ENCODE measurements around the gene GLT1D1.

The GLT1D1 gene

DNA sequence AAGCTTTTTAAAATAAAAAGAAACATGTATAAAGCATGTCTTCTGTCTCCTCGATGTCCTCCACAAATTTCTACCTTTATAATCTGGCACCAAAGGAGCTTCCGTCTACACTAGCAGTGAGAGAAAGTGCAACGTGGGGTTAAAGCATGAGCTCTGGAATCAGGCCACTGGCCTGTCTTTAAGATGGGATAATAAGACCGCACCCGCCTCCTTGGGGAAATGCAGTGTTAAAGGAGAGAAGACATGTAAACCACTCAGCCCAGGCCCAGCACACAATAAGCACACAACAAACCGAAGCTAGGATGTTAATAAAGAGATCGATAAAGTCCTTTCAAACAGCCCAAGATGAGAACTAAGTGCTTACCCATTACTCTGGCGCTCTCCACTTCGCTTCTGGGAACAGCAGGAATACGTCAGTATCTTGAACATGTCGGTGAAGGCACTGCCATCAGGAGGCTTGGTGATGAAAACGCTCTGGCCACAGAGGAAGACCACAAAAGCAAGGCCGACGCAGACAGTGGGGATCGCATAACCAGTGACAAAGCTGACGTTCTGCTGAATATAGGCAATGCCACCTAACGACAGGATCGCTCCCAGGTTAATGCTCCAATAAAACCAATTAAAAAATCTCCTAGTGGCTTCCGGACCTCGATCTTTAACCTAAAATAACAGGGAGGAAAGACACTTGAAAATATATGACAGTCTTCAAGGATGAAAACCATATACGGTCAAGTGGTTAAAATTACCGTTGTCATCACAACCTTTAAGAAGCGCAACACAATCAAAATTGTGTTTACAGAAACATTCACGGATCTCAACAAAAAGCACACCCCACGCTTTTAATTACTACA, 38.6 kb upstream of the GLT1D1 start:
- Histone ChIP-seq H3K4me3 (ENCODE audit: low read length) (no peak overlapping the region), H3K27me3 (ENCODE audit: insufficient read depth, low read length) (no peaks in the 10 kb centered on the region), H3K9me3 (ENCODE audit: insufficient read depth, low read depth, low read length) (no peaks in the 10 kb centered on the region), H3K4me1 (ENCODE audit: insufficient read depth, low read length) (peaks cover 19% of the 10 kb centered on the region), H3K9ac (ENCODE audit: low read depth, low read length) (no peak overlapping the region), H3K27ac (ENCODE audit: low read length) (no peak overlapping the region), H3K36me3 (ENCODE audit: insufficient read depth, low read depth, low read length) (peaks cover 42% of the 10 kb centered on the region)

DNA sequence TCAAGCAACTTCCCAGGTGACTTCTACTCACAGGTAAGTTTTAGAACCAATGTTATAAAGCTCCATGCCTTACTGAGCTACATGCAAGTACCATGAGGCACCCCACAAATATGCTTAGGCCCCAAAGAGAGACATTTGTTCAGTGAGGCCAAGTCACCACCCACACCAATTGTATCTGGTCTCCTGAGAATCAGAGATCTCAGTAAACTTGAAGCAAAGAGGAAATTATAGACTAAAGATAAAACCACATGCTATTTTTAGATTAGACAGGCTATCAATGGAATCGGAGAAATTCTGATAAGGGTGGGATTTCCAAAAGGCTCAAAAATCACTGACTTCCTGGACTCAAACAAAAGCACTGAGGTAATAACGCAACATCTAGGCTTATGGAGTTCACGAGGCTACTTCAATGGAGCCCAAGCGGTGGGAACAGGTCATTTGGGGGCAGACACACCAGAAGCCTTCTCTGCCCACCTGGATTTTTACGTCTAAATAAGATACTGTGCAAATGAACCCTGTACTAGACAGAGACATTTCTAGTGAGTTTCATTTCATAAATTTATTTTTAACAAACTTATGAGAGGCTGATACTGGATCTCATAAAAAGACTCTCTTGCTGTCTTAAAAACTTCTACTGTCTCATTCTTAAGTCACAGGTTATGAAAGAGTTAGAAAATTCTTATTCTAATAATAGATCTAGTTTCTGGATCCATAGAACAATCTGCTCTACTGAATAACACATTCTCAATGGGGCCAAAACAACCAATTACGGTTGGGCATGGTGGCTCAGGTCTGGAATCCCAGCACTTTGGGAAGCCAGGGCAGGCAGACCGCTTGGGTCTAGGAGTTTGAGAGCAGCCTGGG, 37.3 kb upstream of the GLT1D1 start:
- no peak overlapping the region for H3K27ac ChIP-seq (ENCODE audit: low read length)
- peaks cover 43% of the 10 kb centered on the region for H3K36me3 ChIP-seq (ENCODE audit: insufficient read depth, low read depth, low read length)
- H3K9me3 ChIP-seq (ENCODE audit: insufficient read depth, low read depth, low read length): no peaks in the 10 kb centered on the region
- H3K4me1 ChIP-seq (ENCODE audit: insufficient read depth, low read length): peaks cover 30% of the 10 kb centered on the region
- no peaks in the 10 kb centered on the region for H3K27me3 ChIP-seq (ENCODE audit: insufficient read depth, low read length)
- H3K9ac ChIP-seq (ENCODE audit: low read depth, low read length): no peak overlapping the region
- no peak overlapping the region for H3K4me3 ChIP-seq (ENCODE audit: low read length)

DNA sequence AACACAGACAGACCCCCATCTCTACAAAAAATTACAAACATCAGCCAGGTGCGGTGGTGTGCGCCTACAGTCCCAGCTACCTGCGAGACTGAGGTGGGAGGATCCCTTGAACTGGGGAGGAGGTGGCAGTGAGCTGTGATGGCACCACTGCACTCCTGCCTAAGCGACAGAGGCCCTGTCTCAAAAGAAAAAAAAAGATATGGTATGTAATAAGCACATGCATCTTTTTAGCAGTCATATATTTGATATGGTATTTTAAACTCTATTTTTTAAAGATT, 36.7 kb upstream of the GLT1D1 start:
- Histone ChIP-seq H3K4me1 (ENCODE audit: insufficient read depth, low read length) (peaks cover 30% of the 10 kb centered on the region), H3K9me3 (ENCODE audit: insufficient read depth, low read depth, low read length) (no peaks in the 10 kb centered on the region), H3K36me3 (ENCODE audit: insufficient read depth, low read depth, low read length) (peaks cover 47% of the 10 kb centered on the region), H3K27ac (ENCODE audit: low read length) (no peak overlapping the region), H3K9ac (ENCODE audit: low read depth, low read length) (no peak overlapping the region), H3K4me3 (ENCODE audit: low read length) (no peak overlapping the region), H3K27me3 (ENCODE audit: insufficient read depth, low read length) (no peaks in the 10 kb centered on the region)

GRCh38 chr12:128817111-128818015, 35.9 kb upstream of the GLT1D1 start:
- Histone ChIP-seq H3K36me3 (ENCODE audit: insufficient read depth, low read depth, low read length) (peaks cover 42% of the 10 kb centered on the region), H3K9me3 (ENCODE audit: insufficient read depth, low read depth, low read length) (no peaks in the 10 kb centered on the region), H3K4me3 (ENCODE audit: low read length) (no peak overlapping the region), H3K4me1 (ENCODE audit: insufficient read depth, low read length) (peaks cover 28% of the 10 kb centered on the region), H3K27me3 (ENCODE audit: insufficient read depth, low read length) (no peaks in the 10 kb centered on the region), H3K9ac (ENCODE audit: low read depth, low read length) (peak overlapping the region; percentile 2; the same call in 1 of the 2 replicates), H3K27ac (ENCODE audit: low read length) (no peak overlapping the region)

DNA sequence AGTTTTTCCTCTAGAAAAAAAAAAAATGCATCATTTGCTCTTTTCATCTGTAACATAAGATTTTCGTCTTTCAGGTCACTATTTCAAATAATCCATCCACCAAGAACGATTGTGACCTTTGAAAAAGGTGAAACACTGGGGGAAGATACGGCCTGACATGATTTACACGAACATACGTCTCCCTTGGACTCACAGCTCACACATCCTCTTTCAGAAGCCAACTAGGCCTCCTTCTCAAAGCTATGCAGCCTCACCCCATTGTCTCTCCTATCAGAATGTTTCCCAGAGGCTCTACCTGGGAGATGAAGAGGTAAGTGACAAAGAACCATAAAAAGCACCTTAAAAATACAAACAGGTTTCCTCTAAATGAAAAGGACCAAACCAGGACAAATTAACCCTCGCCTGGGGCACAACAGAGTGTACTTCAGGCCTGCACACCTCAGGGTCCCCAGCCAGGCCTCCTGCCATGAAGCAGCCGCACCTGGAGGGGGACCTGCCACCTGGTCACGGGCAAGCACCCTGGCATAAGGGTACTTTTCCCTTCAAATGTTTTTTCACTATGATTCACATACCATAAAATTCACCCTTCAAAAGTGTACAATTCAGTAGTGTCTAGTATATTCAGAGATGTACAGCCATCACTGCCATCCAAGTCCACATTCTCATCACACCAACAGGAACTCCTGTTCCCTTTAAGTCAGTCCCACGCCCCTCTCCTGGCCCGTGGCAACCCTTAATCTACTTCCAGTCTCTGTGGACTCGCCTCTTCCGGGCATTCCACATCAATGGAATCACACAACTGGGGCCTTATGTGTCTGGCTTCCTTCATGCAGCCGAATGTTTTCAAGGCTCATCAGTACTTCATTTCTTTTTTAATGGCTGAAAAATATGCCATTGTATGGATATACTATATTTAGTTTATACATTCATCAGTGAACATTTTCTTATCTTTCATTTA, 34.9 kb upstream of the GLT1D1 start:
- Histone ChIP-seq H3K9ac (ENCODE audit: low read depth, low read length) (peak overlapping the region; percentile 2; the same call in 1 of the 2 replicates), H3K4me1 (ENCODE audit: insufficient read depth, low read length) (peaks cover 28% of the 10 kb centered on the region), H3K4me3 (ENCODE audit: low read length) (no peak overlapping the region), H3K27me3 (ENCODE audit: insufficient read depth, low read length) (no peaks in the 10 kb centered on the region), H3K36me3 (ENCODE audit: insufficient read depth, low read depth, low read length) (peaks cover 34% of the 10 kb centered on the region), H3K27ac (ENCODE audit: low read length) (no peak overlapping the region), H3K9me3 (ENCODE audit: insufficient read depth, low read depth, low read length) (no peaks in the 10 kb centered on the region)

DNA sequence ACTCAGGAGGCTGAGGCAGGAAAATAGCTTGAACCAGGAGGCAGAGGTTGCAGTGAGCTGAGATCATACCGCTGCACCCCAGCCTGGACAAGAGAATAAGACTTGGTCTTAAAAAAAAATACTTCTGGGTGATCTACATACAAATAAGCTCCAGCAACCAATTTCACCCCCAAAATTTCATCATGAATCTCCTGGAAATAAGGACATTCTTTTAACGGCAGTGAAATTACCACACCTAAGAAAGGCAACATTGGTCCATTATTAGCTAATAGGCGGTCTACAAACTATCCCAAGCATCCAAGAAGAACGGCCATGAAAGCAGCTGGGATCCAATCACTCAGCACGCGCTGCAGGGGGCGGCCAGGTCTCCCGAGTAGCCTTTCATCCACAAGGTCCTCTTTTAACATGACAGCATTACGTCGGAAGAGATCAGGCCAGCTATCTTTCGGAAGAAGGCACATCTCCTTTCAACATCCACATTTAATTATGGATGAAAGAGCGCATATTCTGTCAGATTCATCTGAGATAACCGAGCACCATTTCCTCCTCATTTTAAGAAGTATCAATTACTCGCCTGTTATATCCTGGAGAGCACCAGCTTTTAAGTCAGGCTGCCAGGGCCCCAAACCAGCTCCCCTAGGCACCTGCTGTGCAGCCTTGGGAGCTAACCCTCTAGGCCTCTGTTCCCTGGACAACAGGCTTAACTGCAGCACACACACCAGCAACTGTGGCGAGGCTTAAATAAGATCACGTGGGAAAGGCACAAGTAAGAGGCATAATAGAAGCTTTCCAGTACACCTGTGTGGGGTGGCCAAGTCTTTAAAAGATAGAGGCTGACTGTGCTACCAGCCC, 33.8 kb upstream of the GLT1D1 start:
- Histone ChIP-seq H3K27me3 (ENCODE audit: insufficient read depth, low read length) (no peaks in the 10 kb centered on the region), H3K27ac (ENCODE audit: low read length) (no peak overlapping the region), H3K9me3 (ENCODE audit: insufficient read depth, low read depth, low read length) (no peaks in the 10 kb centered on the region), H3K9ac (ENCODE audit: low read depth, low read length) (no peak overlapping the region), H3K36me3 (ENCODE audit: insufficient read depth, low read depth, low read length) (peaks cover 23% of the 10 kb centered on the region), H3K4me3 (ENCODE audit: low read length) (no peak overlapping the region), H3K4me1 (ENCODE audit: insufficient read depth, low read length) (peaks cover 28% of the 10 kb centered on the region)

DNA sequence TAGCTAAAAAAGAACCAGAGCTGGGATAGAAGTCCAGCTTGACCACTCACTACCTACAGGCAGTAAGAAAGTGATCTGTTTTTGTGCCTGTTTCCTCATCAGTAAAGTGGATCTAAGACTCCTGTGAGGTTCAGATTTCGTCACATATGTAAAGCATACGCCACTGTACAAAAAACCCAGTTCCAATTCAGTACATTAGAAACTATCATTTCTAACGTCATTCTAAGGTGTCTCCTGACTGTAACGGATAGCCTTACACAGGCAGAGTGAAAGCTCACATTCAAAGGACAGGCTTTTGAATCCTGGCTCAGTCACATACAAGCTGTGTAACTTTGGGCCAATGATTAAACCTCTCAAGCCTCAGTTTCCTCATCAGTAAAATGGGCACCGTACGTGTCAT, 33.0 kb upstream of the GLT1D1 start:
- Histone ChIP-seq H3K9me3 (ENCODE audit: insufficient read depth, low read depth, low read length) (no peaks in the 10 kb centered on the region), H3K27me3 (ENCODE audit: insufficient read depth, low read length) (no peaks in the 10 kb centered on the region), H3K4me3 (ENCODE audit: low read length) (no peak overlapping the region), H3K36me3 (ENCODE audit: insufficient read depth, low read depth, low read length) (peaks cover 16% of the 10 kb centered on the region; the same call in 1 of the 2 replicates), H3K4me1 (ENCODE audit: insufficient read depth, low read length) (peaks cover 28% of the 10 kb centered on the region), H3K27ac (ENCODE audit: low read length) (no peak overlapping the region), H3K9ac (ENCODE audit: low read depth, low read length) (no peak overlapping the region)

DNA sequence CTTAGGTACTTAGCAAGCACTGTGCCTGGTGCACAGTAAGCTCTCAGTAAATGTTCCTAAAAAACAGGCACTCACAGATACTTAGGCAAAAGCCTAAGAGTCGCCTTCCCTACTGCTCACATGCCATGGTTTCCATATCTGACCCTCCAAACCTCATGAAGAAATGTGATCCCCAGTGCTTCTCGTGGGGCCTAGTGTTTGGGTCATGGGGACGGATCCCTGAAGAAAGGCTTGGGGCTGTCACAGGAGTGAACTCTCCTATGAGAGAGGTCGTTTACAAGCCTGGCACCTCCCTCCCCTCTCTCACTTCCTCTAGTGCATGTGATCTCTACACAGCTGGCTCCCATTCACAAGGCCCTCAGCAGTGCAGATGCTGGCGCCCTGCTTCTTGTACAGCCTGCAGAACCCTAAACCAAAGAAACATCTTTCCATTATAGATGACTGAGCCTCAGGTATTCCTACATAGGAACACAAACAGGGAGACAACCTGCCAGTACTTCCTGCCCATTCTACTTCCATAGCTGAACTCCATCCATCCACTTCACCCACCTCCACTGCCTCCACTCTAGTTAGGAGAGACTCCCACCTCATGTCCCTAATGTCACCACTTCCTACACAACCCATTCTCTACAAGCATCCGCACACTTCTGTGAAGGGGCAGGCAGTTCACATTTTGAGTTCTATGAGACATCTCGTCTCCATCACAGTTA, 32.4 kb upstream of the GLT1D1 start:
- Histone ChIP-seq H3K4me3 (ENCODE audit: low read length) (no peak overlapping the region), H3K27ac (ENCODE audit: low read length) (no peak overlapping the region), H3K27me3 (ENCODE audit: insufficient read depth, low read length) (no peaks in the 10 kb centered on the region), H3K9ac (ENCODE audit: low read depth, low read length) (no peak overlapping the region), H3K4me1 (ENCODE audit: insufficient read depth, low read length) (peaks cover 28% of the 10 kb centered on the region), H3K9me3 (ENCODE audit: insufficient read depth, low read depth, low read length) (no peaks in the 10 kb centered on the region), H3K36me3 (ENCODE audit: insufficient read depth, low read depth, low read length) (peaks cover 16% of the 10 kb centered on the region; the same call in 1 of the 2 replicates)

- Histone ChIP-seq H3K9ac (ENCODE audit: low read depth, low read length) (peak overlapping the region; percentile 80), H3K27ac (ENCODE audit: low read length) (no peak overlapping the region), H3K4me3 (ENCODE audit: low read length) (peak overlapping the region; percentile 83), H3K4me1 (ENCODE audit: insufficient read depth, low read length) (peaks cover 17% of the 10 kb centered on the region; the same call in 1 of the 2 replicates), H3K36me3 (ENCODE audit: insufficient read depth, low read depth, low read length) (peaks cover 21% of the 10 kb centered on the region; the same call in 1 of the 2 replicates), H3K27me3 (ENCODE audit: insufficient read depth, low read length) (no peaks in the 10 kb centered on the region), H3K9me3 (ENCODE audit: insufficient read depth, low read depth, low read length) (no peaks in the 10 kb centered on the region)
These were observed 29.9 kb upstream of the GLT1D1 start for GRCh38 chr12:128823216-128823915.

All from iPS-20b (cell line).